Fibroblast of mammary gland (primary cell): ENCODE results near the gene RPL5.
A peak's percentile ranks its signal among the peaks of the same experiment; 100 is the strongest.

ENCODE experiments used
- DNase-seq: peaks from one replicate; pipeline ENCODE4 v3.0.0-alpha.2; 2010; ENCODE audit warnings: low read depth
- H3K4me3 ChIP-seq: 2 replicates; pipeline ENCODE4 v1.5.1; 2011; ENCODE audit warnings: low read depth, mild to moderate bottlenecking, low read length, moderate library complexity; ENCODE audit not compliant: control insufficient read depth
- CTCF ChIP-seq: conservative IDR thresholded peaks from 2 replicates; pipeline ENCODE4 v1.5.1; 2011; ENCODE audit warnings: low read depth, low read length, inconsistent platforms; ENCODE audit not compliant: control insufficient read depth, insufficient read depth

The RPL5 gene

GRCh38 chr1:92790867-92791266 is 41.0 kb upstream of the RPL5 start:
- H3K4me3 ChIP-seq, result no peak overlapping the region
- DNase-seq, result no peak
- no peak for TF ChIP-seq CTCF

- TF ChIP-seq CTCF, result no peak
- no peak for DNase-seq
- H3K4me3 ChIP-seq, result no peak overlapping the region
Measured at GRCh38 chr1:92791487-92792066, 40.3 kb upstream of the RPL5 start.

- no peak overlapping the region for H3K4me3 ChIP-seq
- no peak for TF ChIP-seq CTCF
- no peak for DNase-seq
Measured at GRCh38 chr1:92792340-92792782, 39.5 kb upstream of the RPL5 start.

- no peak overlapping the region for H3K4me3 ChIP-seq
- TF ChIP-seq CTCF, result no peak
- DNase-seq, result peak; percentile 48
Measured at GRCh38 chr1:92795166-92795565, 36.7 kb upstream of the RPL5 start.

- H3K4me3 ChIP-seq, result no peak overlapping the region
- TF ChIP-seq CTCF, result no peak
- peak; percentile 17 for DNase-seq
Measured at GRCh38 chr1:92797297-92797696, 34.5 kb upstream of the RPL5 start.

- H3K4me3 ChIP-seq, result no peak overlapping the region
- DNase-seq, result peak; percentile 20
- TF ChIP-seq CTCF, result no peak
Measured at GRCh38 chr1:92797961-92798360, 33.9 kb upstream of the RPL5 start.

- TF ChIP-seq CTCF, result no peak
- no peak overlapping the region for H3K4me3 ChIP-seq
- DNase-seq, result peak; percentile 16
Measured at GRCh38 chr1:92803140-92803887, 28.5 kb upstream of the RPL5 start.
